Liver (tissue), 9 donors: ENCODE measurements around the gene AP4S1. TPM values are rescaled to one million over a fixed set of nuclear protein-coding genes. Genes with fewer than 3 reads are reported as not detected.

Experiments
- DNase-seq: peaks from one replicate; pipeline ENCODE4 v3.0.0-alpha.2; 2017; ENCODE audit warnings: low spot score
- H3K27ac ChIP-seq, 2 donors: one replicate each; pipeline ENCODE4 v1.7.0; 2013; ENCODE audit warnings: inconsistent platforms in 2 of 2, low read length in 2 of 2, control low read depth in 1 of 2, low read depth in 1 of 2, mild to moderate bottlenecking in 1 of 2
- H3K27me3 ChIP-seq, 4 donors: one replicate each; pipeline versions ENCODE4 v1.6.1 to v1.7.0; 2013; ENCODE audit warnings: low read length in 3 of 4, inconsistent platforms in 1 of 4, mild to moderate bottlenecking in 1 of 4, moderate library complexity in 1 of 4; ENCODE audit not compliant: control insufficient read depth in 4 of 4, insufficient read depth in 4 of 4
- H3K36me3 ChIP-seq, 4 donors: one replicate each; pipeline versions ENCODE4 v1.6.1 to v1.7.0; 2013; ENCODE audit warnings: low read length in 3 of 4, mild to moderate bottlenecking in 3 of 4, low read depth in 1 of 4, moderate library complexity in 1 of 4; ENCODE audit not compliant: control insufficient read depth in 4 of 4, insufficient read depth in 3 of 4
- H3K4me1 ChIP-seq, 4 donors: one replicate each; pipeline versions ENCODE4 v1.6.1 to v1.7.0; 2013; ENCODE audit warnings: low read length in 3 of 4, mild to moderate bottlenecking in 3 of 4, moderate library complexity in 1 of 4; ENCODE audit not compliant: control insufficient read depth in 4 of 4, insufficient read depth in 4 of 4
- H3K4me3 ChIP-seq, 3 donors: one replicate each; pipeline versions ENCODE4 v1.6.1 to v1.7.0; 2013; ENCODE audit warnings: low read length in 3 of 3, control low read depth in 1 of 3, low read depth in 1 of 3, mild to moderate bottlenecking in 1 of 3
- H3K9ac ChIP-seq, 2 donors: one replicate each; pipeline ENCODE4 v1.7.0; 2013; ENCODE audit warnings: low read length in 2 of 2, mild to moderate bottlenecking in 2 of 2, moderate library complexity in 2 of 2, control low read depth in 1 of 2, low read depth in 1 of 2
- H3K9me3 ChIP-seq, 4 donors: one replicate each; pipeline versions ENCODE4 v1.6.1 to v1.7.0; 2013; ENCODE audit warnings: low read length in 3 of 4; ENCODE audit not compliant: control insufficient read depth in 4 of 4
- ATF3 ChIP-seq: IDR thresholded peaks from 2 replicates; pipeline ENCODE4 v1.6.1; 2016; ENCODE audit warnings: antibody characterized with exemption
- EGR1 ChIP-seq, 2 donors: IDR thresholded peaks; 2 replicates each; pipeline ENCODE4 v1.6.1; 2016 to 2018; ENCODE audit warnings: antibody characterized with exemption in 2 of 2, low read depth in 2 of 2
- FOXA1 ChIP-seq: IDR thresholded peaks from 2 replicates; pipeline ENCODE4 v1.6.1; 2016; ENCODE audit warnings: antibody characterized with exemption
- FOXA2 ChIP-seq: IDR thresholded peaks from 2 replicates; pipeline ENCODE4 v1.6.1; 2016; ENCODE audit warnings: antibody characterized with exemption
- GABPA ChIP-seq, 2 donors: IDR thresholded peaks in 1 of 2; conservative IDR thresholded peaks in 1 of 2; 2 replicates each; pipeline ENCODE4 v1.6.1; 2016; ENCODE audit warnings: antibody characterized with exemption in 2 of 2, mild to moderate bottlenecking in 1 of 2, moderate library complexity in 1 of 2
- HNF4A ChIP-seq, 2 donors: conservative IDR thresholded peaks; 2 replicates each; pipeline ENCODE4 v1.6.1; 2016; ENCODE audit warnings: antibody characterized with exemption in 2 of 2, mild to moderate bottlenecking in 2 of 2
- HNF4G ChIP-seq: IDR thresholded peaks from 2 replicates; pipeline ENCODE4 v1.6.1; 2016; ENCODE audit warnings: antibody characterized with exemption
- JUND ChIP-seq, 2 donors: IDR thresholded peaks; 2 replicates each; pipeline ENCODE4 v1.6.1; 2016; ENCODE audit warnings: antibody characterized with exemption in 2 of 2
- MAX ChIP-seq: IDR thresholded peaks from 2 replicates; pipeline ENCODE4 v1.6.1; 2016; ENCODE audit warnings: antibody characterized with exemption
- RAD21 ChIP-seq, 2 donors: IDR thresholded peaks; 2 replicates each; pipeline ENCODE4 v1.6.1; 2016; ENCODE audit warnings: antibody characterized with exemption in 2 of 2, mild to moderate bottlenecking in 2 of 2
- REST ChIP-seq: IDR thresholded peaks from 2 replicates; pipeline ENCODE4 v1.6.1; 2016; ENCODE audit warnings: antibody characterized with exemption, mild to moderate bottlenecking
- RXRA ChIP-seq, 2 donors: IDR thresholded peaks; 2 replicates each; pipeline ENCODE4 v1.6.1; 2017 to 2018; ENCODE audit warnings: antibody characterized with exemption in 2 of 2, mild to moderate bottlenecking in 1 of 2
- SP1 ChIP-seq: IDR thresholded peaks from 2 replicates; pipeline ENCODE4 v1.6.1; 2018; ENCODE audit warnings: antibody characterized with exemption, mild to moderate bottlenecking
- YY1 ChIP-seq: IDR thresholded peaks from 2 replicates; pipeline ENCODE4 v1.6.1; 2016; ENCODE audit warnings: antibody characterized with exemption, mild to moderate bottlenecking
- ZBTB33 ChIP-seq: IDR thresholded peaks from 2 replicates; pipeline ENCODE4 v1.6.1; 2016; ENCODE audit warnings: antibody characterized with exemption
- WGBS: extraction: QIAGEN DNeasy Blood & Tissue Kit; methylation state at CpG from one replicate; pipeline ENCODE4 v1.1.7; 2013; 5-methylcytosine and 5-hydroxymethylcytosine counted together
- polyA plus RNA-seq, 2 donors: library from polyadenylated mRNA; stranded (reverse) in 1 of 2; unstranded in 1 of 2; fragments of 200-250 nt in 1 of 2; fragments of >200 nt in 1 of 2; fragmentation: Nextera tagmentation in 1 of 2; extraction: Ambion mirVana in 1 of 2; gene quantifications; one replicate each; pipeline versions ENCODE4 v1.2.1 to v1.2.3, GENCODE V29; 2013 to 2015
- total RNA-seq, 2 donors: library from RNA; depleted of rRNA; stranded (reverse); fragments of >200 nt; gene quantifications; one replicate each; pipeline ENCODE4 v1.2.3, GENCODE V29; 2014
- TF ChIP-seq, protein P1 (sequence below): fragments of 150-350 bp; IDR thresholded peaks from 2 replicates; pipeline ENCODE4 v1.5.1; 2017; ENCODE audit warnings: improper control_type of control experiment, low read depth, low read length; ENCODE audit not compliant: missing input control
- donor health status: healthy.
- donor health status: healthy.
- donor health status: healthy.
- donor health status: healthy.
- donor health status: healthy.

Gene AP4S1
- total and polyA plus RNA-seq, 4 donors: 1.3 to 4.3 (median 1.7) TPM

DNA sequence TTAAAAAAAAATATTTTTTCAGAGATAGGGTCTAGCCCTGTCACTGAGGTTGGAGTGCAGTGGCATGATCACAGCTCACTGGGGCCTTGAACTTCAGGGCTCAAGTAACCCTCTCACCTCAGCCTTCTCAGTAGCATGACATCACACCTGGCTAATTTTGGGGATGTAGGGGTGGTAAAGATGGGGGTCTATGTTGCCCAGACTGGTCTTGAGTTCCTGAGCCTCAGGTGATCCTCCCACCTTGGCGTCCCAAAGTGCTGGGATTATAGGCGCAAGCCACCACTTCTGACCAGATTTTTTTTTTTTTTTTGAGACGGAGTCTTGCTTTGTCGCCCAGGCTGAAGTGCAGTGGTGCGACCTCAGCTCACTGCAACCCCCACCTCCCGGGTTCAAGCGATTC lies 101.2 kb downstream of the AP4S1 start:
- peaks cover 16 to 68% (median 58%) of the 10 kb centered on the region in 4 donors for H3K36me3 ChIP-seq
- peak overlapping the region in 1 of 2 donors; percentile 10 for H3K27ac ChIP-seq
- H3K4me1 ChIP-seq: peaks cover 0 to 6% (median 0%) of the 10 kb centered on the region in 4 donors
- 94% methylated on average over 7 of the region's 7 CpGs for WGBS
- no peak for DNase-seq
- H3K9ac ChIP-seq: no peak overlapping the region
- H3K27me3 ChIP-seq: no peaks in the 10 kb centered on the region
- H3K9me3 ChIP-seq: no peaks in the 10 kb centered on the region
- no peak overlapping the region for H3K4me3 ChIP-seq
- no peak for TF ChIP-seq RXRA (IDR thresholded peaks at IDR 0.05)
- TF ChIP-seq, protein P1, sequence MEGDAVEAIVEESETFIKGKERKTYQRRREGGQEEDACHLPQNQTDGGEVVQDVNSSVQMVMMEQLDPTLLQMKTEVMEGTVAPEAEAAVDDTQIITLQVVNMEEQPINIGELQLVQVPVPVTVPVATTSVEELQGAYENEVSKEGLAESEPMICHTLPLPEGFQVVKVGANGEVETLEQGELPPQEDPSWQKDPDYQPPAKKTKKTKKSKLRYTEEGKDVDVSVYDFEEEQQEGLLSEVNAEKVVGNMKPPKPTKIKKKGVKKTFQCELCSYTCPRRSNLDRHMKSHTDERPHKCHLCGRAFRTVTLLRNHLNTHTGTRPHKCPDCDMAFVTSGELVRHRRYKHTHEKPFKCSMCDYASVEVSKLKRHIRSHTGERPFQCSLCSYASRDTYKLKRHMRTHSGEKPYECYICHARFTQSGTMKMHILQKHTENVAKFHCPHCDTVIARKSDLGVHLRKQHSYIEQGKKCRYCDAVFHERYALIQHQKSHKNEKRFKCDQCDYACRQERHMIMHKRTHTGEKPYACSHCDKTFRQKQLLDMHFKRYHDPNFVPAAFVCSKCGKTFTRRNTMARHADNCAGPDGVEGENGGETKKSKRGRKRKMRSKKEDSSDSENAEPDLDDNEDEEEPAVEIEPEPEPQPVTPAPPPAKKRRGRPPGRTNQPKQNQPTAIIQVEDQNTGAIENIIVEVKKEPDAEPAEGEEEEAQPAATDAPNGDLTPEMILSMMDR: no peak
- no peak for TF ChIP-seq ZBTB33
- no peak for TF ChIP-seq SP1
- TF ChIP-seq ATF3: no peak
- no peak for TF ChIP-seq MAX
- no peak for TF ChIP-seq JUND (IDR thresholded peaks at IDR 0.05)
- no peak for TF ChIP-seq HNF4G
- TF ChIP-seq FOXA2: no peak
- no peak for TF ChIP-seq RAD21 (IDR thresholded peaks at IDR 0.05)
- TF ChIP-seq YY1: no peak
- no peak for TF ChIP-seq EGR1 (IDR thresholded peaks at IDR 0.05; ENCODE audit: low read depth in 2 of 2)

DNA sequence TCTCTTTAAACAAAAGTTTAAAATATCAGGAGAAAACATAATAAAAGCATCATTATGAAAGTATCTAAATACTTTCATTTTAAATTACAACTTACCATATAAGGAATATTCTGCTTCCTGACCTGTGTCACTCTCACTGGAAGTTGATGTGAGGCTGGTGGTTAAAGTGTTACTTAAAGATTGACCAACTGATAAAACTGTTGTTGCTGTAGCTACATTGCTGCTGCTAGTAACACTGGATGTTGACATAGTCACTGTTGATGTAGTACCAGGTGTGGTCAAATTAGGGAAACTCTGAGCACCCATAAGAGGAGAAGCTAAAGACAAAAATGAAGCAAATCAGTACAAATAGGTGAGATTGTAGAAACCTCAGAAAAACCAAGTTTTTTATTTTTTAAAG lies 102.2 kb downstream of the AP4S1 start:
- no peak overlapping the region for H3K4me3 ChIP-seq
- peak; percentile 96 for TF ChIP-seq FOXA2
- peak; percentile 17 to 64 for TF ChIP-seq RXRA (IDR thresholded peaks at IDR 0.05)
- TF ChIP-seq FOXA1: peak; percentile 90
- TF ChIP-seq RAD21 (IDR thresholded peaks at IDR 0.05): peak; percentile 25 to 30
- TF ChIP-seq YY1: peak; percentile 19
- TF ChIP-seq REST: peak; percentile 47
- TF ChIP-seq GABPA (IDR thresholded peaks at IDR 0.05 in 1 of 2, conservative IDR thresholded peaks at IDR 0.05 in 1 of 2): no peak
- TF ChIP-seq ZBTB33: peak; percentile 10
- TF ChIP-seq JUND (IDR thresholded peaks at IDR 0.05): no peak
- peak; percentile 19 to 36 for TF ChIP-seq HNF4A (conservative IDR thresholded peaks at IDR 0.05)
- DNase-seq: no peak
- peaks cover 0 to 6% (median 0%) of the 10 kb centered on the region in 4 donors for H3K4me1 ChIP-seq
- H3K36me3 ChIP-seq: peaks cover 9 to 66% (median 57%) of the 10 kb centered on the region in 4 donors
- H3K27me3 ChIP-seq: no peaks in the 10 kb centered on the region
- H3K27ac ChIP-seq: no peak overlapping the region
- no peaks in the 10 kb centered on the region for H3K9me3 ChIP-seq
- no peak overlapping the region for H3K9ac ChIP-seq
